Muscle of leg (tissue), 11 donors: ENCODE results near the gene NFE2L2. TPM values are rescaled to one million over a fixed set of nuclear protein-coding genes. Genes with fewer than 3 reads are reported as not detected.
"Not testable (repeated sequence)": the region's sequence is repeated elsewhere in the genome, so short reads cannot be mapped to it uniquely, and the experiment has no call there.

Source experiments
- DNase-seq: peaks from one replicate; pipeline ENCODE4 v3.0.0; 2013
- H3K27ac ChIP-seq: one replicate; pipeline ENCODE4 v1.5.1; 2013; ENCODE audit warnings: mild to moderate bottlenecking, low read length, control low read depth
- H3K27me3 ChIP-seq: one replicate; pipeline ENCODE4 v1.6.1; 2013; ENCODE audit warnings: low read length; ENCODE audit not compliant: control insufficient read depth, insufficient read depth
- H3K36me3 ChIP-seq: one replicate; pipeline ENCODE4 v1.6.1; 2013; ENCODE audit warnings: low read length; ENCODE audit not compliant: control insufficient read depth, insufficient read depth
- H3K4me1 ChIP-seq: one replicate; pipeline ENCODE4 v1.6.1; 2013; ENCODE audit warnings: low read length; ENCODE audit not compliant: control insufficient read depth, insufficient read depth
- H3K4me3 ChIP-seq: one replicate; pipeline ENCODE4 v1.5.1; 2013; ENCODE audit warnings: low read length, control low read depth
- H3K9me3 ChIP-seq: replicated peaks from 2 replicates; pipeline ENCODE4 v1.6.1; 2013; ENCODE audit warnings: low read depth, low read length; ENCODE audit not compliant: control insufficient read depth
- WGBS: methylation state at CpG from one replicate; pipeline ENCODE4 v1.1.5; 2013; ENCODE audit warnings: missing lambda C conversion rate; ENCODE audit not compliant: insufficient coverage; 5-methylcytosine and 5-hydroxymethylcytosine counted together
- polyA plus RNA-seq, 8 donors: library from polyadenylated mRNA; unstranded; fragments of 120-200 nt; gene quantifications; one replicate each; pipeline versions ENCODE4 v1.2.1 to v1.2.3, GENCODE V29; 2013; ENCODE audit warnings: inconsistent platforms in 1 of 8, low replicate concordance in 1 of 8; ENCODE audit not compliant: insufficient read length in 8 of 8, insufficient read depth in 1 of 8
- total RNA-seq: library from RNA; stranded (reverse); fragments of 120-200 nt; gene quantifications from one replicate; pipeline ENCODE4 v1.2.4, GENCODE V29; 2013

NFE2L2 gene
- total and polyA plus RNA-seq, 9 donors, result 39.9 to 65.8 (median 52.7) TPM

GRCh38 chr2:177249038-177249437 is 15.5 kb downstream of the NFE2L2 start:
- Histone ChIP-seq H3K27me3 (no peaks in the 10 kb centered on the region), H3K4me3 (no peak overlapping the region), H3K9me3 (no peaks in the 10 kb centered on the region), H3K36me3 (peaks cover 13% of the 10 kb centered on the region), H3K4me1 (peaks cover 16% of the 10 kb centered on the region), H3K27ac (no peak overlapping the region)
- WGBS, result 100% methylated on average over 4 of the region's 7 CpGs
- DNase-seq, result no peak

GRCh38 chr2:177247693-177248262 is 16.7 kb downstream of the NFE2L2 start:
- Histone ChIP-seq H3K36me3 (peaks cover 10% of the 10 kb centered on the region), H3K27ac (no peak overlapping the region), H3K4me3 (no peak overlapping the region), H3K27me3 (no peaks in the 10 kb centered on the region), H3K9me3 (no peaks in the 10 kb centered on the region), H3K4me1 (peaks cover 23% of the 10 kb centered on the region)
- 90% methylated on average over 5 of the region's 6 CpGs for WGBS
- no peak for DNase-seq

GRCh38 chr2:177246523-177247030 is 17.9 kb downstream of the NFE2L2 start:
- H3K4me1 ChIP-seq, result peaks cover 18% of the 10 kb centered on the region
- not testable (repeated sequence) for H3K36me3 ChIP-seq, H3K9me3 ChIP-seq, H3K27me3 ChIP-seq, H3K27ac ChIP-seq, DNase-seq, H3K4me3 ChIP-seq
- no CpG with 5 or more reads among the region's 2 CpGs for WGBS

- Histone ChIP-seq H3K4me3 (no peak overlapping the region), H3K27me3 (no peaks in the 10 kb centered on the region), H3K9me3 (no peaks in the 10 kb centered on the region), H3K27ac (peak overlapping the region; percentile 31), H3K36me3 (peaks cover 4% of the 10 kb centered on the region), H3K4me1 (peaks cover 21% of the 10 kb centered on the region)
- 33% methylated on average over 1 of the region's 3 CpGs for WGBS
- DNase-seq, result no peak
Observed at GRCh38 chr2:177246000-177246399, 18.5 kb downstream of the NFE2L2 start.

DNA sequence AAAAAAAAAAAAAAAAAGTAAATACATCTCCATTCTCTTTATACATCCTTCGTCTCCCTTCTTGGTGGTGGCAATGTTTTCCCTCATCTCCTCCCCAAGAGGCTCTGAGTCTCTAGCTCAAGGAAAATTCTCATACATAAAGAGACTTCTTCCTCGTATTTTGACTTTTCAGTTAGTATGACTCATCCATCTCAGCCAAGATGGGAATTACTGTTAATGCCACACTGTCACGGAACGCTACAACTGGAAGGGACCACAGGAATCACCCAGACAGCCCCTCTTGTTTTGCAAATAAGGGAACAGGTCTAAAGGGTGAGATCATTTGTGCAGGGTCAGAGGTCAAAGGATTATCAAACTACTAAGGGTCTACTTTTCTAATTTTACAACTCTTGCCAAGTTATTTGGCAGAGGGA is 19.5 kb downstream of the NFE2L2 start:
- Histone ChIP-seq H3K4me1 (peaks cover 27% of the 10 kb centered on the region), H3K4me3 (no peak overlapping the region), H3K27ac (no peak overlapping the region), H3K9me3 (no peaks in the 10 kb centered on the region), H3K36me3 (peaks cover 4% of the 10 kb centered on the region), H3K27me3 (no peaks in the 10 kb centered on the region)
- DNase-seq, result peak; percentile 36
- 100% methylated on average over 1 of the region's 4 CpGs for WGBS

- H3K27ac ChIP-seq, result no peak overlapping the region
- H3K27me3 ChIP-seq, result no peaks in the 10 kb centered on the region
- H3K4me1 ChIP-seq, result peaks cover 31% of the 10 kb centered on the region
- WGBS, result 100% methylated on average over 2 of the region's 6 CpGs
- H3K9me3 ChIP-seq, result no peaks in the 10 kb centered on the region
- H3K36me3 ChIP-seq, result peaks cover 4% of the 10 kb centered on the region
- H3K4me3 ChIP-seq, result no peak overlapping the region
- no peak for DNase-seq
Observed at GRCh38 chr2:177244244-177244771, 20.2 kb downstream of the NFE2L2 start.

GRCh38 chr2:177243476-177243875 is 21.1 kb downstream of the NFE2L2 start:
- Histone ChIP-seq H3K9me3 (no peaks in the 10 kb centered on the region), H3K4me3 (no peak overlapping the region), H3K36me3 (peaks cover 2% of the 10 kb centered on the region), H3K27me3 (no peaks in the 10 kb centered on the region), H3K4me1 (peaks cover 37% of the 10 kb centered on the region), H3K27ac (peak overlapping the region; percentile 97)
- DNase-seq, result no peak

DNA sequence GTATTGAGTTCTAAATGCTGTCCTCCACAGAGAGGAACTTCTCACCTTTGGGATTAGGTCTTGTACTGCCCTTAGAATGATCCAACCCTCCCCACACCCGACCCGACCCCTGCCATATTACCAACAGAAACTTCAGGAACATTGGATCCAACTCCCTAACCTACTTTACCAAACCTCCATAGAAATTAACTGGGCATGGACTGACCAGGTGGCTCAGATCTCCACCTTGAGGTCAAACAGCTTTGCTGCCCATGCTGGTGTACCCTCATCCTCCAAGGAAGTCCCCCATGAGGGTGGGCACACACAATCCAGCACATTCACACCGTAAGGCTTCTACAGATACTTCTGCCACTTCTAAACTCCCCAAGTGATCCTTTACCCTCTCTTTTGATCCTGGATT is 21.5 kb downstream of the NFE2L2 start:
- no peak for DNase-seq
- 94% methylated on average over 2 of the region's 3 CpGs for WGBS
- Histone ChIP-seq H3K27me3 (no peaks in the 10 kb centered on the region), H3K4me1 (peaks cover 37% of the 10 kb centered on the region), H3K36me3 (peaks cover 2% of the 10 kb centered on the region), H3K4me3 (no peak overlapping the region), H3K27ac (peak overlapping the region; percentile 97), H3K9me3 (no peaks in the 10 kb centered on the region)

DNA sequence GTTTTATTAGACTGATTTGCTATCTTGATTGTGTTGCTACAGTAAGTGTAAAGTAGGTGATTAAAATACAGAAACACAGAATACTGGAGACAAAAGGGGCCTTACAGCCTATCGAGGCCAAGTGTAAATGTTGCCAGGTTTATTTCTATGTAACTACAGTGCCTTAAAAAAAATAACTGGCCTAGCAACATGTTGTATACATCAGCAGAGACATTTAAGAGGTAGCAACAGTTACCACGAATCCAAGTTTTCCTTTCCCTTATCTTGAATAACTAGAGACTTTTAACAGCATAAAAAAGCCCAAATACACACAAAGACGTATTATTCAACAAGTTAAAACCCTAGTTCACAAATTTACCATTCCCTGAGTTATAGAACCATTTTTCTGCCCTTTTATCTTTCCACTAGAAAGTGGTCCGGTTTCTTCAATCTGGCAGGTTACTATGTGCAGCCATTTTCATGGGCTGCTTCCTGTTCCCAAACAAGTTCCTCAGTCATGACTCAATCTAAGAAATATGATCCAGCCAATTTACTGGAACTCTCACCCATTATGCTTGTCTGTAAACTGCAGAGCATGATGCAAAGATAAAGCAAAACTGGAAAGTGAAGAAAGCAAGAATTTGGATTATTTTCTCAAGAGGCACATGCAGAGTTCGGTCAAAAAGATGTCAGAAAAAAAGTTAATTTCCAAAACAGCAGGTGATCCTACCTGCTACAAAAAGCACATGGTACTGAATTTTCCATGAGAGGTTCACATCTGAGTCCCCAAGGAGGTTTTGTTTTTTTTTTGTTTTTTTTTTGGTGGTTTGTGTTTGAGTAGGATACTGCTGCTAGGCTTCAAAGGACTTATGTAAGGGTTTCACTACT is 22.2 kb downstream of the NFE2L2 start:
- peak; percentile 96 for DNase-seq
- H3K27ac ChIP-seq, result peak overlapping the region; percentile 97
- no peaks in the 10 kb centered on the region for H3K27me3 ChIP-seq
- H3K9me3 ChIP-seq, result no peaks in the 10 kb centered on the region
- WGBS, result 7% methylated on average over 3 of the region's 5 CpGs
- H3K4me1 ChIP-seq, result peaks cover 32% of the 10 kb centered on the region
- peaks cover 2% of the 10 kb centered on the region for H3K36me3 ChIP-seq
- no peak overlapping the region for H3K4me3 ChIP-seq

GRCh38 chr2:177241711-177242120 is 22.8 kb downstream of the NFE2L2 start:
- Histone ChIP-seq H3K4me1 (peaks cover 36% of the 10 kb centered on the region), H3K36me3 (peaks cover 4% of the 10 kb centered on the region), H3K4me3 (no peak overlapping the region), H3K27me3 (no peaks in the 10 kb centered on the region), H3K27ac (peak overlapping the region; percentile 97), H3K9me3 (no peaks in the 10 kb centered on the region)
- no CpG with 5 or more reads among the region's 1 CpG for WGBS
- no peak for DNase-seq
